MCF 10A (cell line): ENCODE data around the gene SSTR5. TPM values are rescaled to one million over a fixed set of nuclear protein-coding genes. Genes with fewer than 3 reads are reported as not detected.

Experiments
- BruUV-seq: library from RNA; stranded (reverse); fragments of 400-500 nt; replicated peaks from 2 replicates; lab custom pipeline; 2021; lab: Mats Ljungman, UMichigan
- CTCF ChIA-PET: fragments of 300-600 bp; sonication (Branson Sonifier 250); formaldehyde crosslinking; extraction: SDS; loops from one replicate; lab custom pipeline; 2021; ENCODE audit warnings: antibody characterized with exemption, inconsistent platforms; lab: Yijun Ruan, JAX
- POLR2A ChIA-PET: fragments of 300-600, 350-650 bp; sonication (Branson Sonifier 250); formaldehyde crosslinking; extraction: SDS; loops from one replicate; lab custom pipeline; 2020; ENCODE audit warnings: antibody characterized with exemption, inconsistent platforms; lab: Yijun Ruan, JAX
- DNase-seq: peaks from one replicate; pipeline ENCODE4 v3.0.0-alpha.2; 2018; ENCODE audit not compliant: unreplicated experiment
- H3K27ac Mint-ChIP-seq: one replicate; pipeline ENCODE4 v1.8.0; 2022; ENCODE audit warnings: mild to moderate bottlenecking, low read depth, mixed read lengths; ENCODE audit not compliant: unreplicated experiment
- H3K27me3 Mint-ChIP-seq: one replicate; pipeline ENCODE4 v1.8.0; 2022; ENCODE audit warnings: mixed read lengths; ENCODE audit not compliant: insufficient read depth, unreplicated experiment
- H3K36me3 Mint-ChIP-seq: one replicate; pipeline ENCODE4 v1.8.0; 2022; ENCODE audit warnings: mild to moderate bottlenecking, moderate library complexity, mixed read lengths; ENCODE audit not compliant: insufficient read depth, unreplicated experiment
- H3K4me1 Mint-ChIP-seq: one replicate; pipeline ENCODE4 v1.8.0; 2022; ENCODE audit warnings: mixed read lengths; ENCODE audit not compliant: insufficient read depth, unreplicated experiment
- H3K4me3 Mint-ChIP-seq: one replicate; pipeline ENCODE4 v1.8.0; 2022; ENCODE audit warnings: mild to moderate bottlenecking, moderate library complexity, mixed read lengths; ENCODE audit not compliant: unreplicated experiment
- H3K9me3 Mint-ChIP-seq: one replicate; pipeline ENCODE4 v1.8.0; 2022; ENCODE audit warnings: mixed read lengths; ENCODE audit not compliant: unreplicated experiment
- intact Hi-C: fragments of 100-400 bp; cut with micrococcal nuclease; formaldehyde crosslinking; loops from 2 replicates; pipeline ENCODE4 v1.14.1; 2022
- total RNA-seq: library from RNA; stranded (reverse); gene quantifications from 2 replicates; pipeline ENCODE4 v1.2.3, GENCODE V29; 2022
- TF ChIP-seq, protein P1 (sequence below): fragments of 200-600 bp; IDR thresholded peaks from one replicate; pipeline ENCODE4 v1.8.0; 2022; ENCODE audit warnings: antibody characterized with exemption, mild to moderate bottlenecking; ENCODE audit not compliant: unreplicated experiment

SSTR5 gene
- total RNA-seq, 1 experiment from 2014 or later, result not detected

DNA sequence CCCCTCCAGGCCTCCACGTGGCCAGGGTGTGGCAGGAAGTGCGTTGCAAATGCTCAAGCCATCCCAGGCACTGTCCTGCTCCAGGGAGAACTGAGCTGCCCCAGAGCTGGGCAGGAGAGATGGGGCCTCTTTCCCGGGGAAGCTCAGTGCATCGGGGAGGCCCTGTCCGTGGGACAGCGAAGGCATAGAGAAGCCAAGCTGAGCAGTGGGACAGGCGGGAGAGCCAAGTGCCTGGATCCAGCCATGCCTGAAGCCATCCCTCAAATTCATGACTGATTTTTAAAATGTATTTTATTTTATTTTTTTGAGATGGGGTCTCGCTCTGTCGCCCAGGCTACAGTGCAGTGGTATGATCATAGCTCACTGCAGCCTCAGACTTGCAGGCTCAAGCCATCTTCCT is 25.4 kb upstream of the SSTR5 start:
- ChIA-PET POLR2A (no interaction called here), CTCF (no interaction called here)
- Mint-ChIP-seq H3K4me1 (no peaks in the 10 kb centered on the region), H3K27me3 (peaks cover 6% of the 10 kb centered on the region), H3K27ac (no peak overlapping the region), H3K36me3 (no peaks in the 10 kb centered on the region), H3K4me3 (no peak overlapping the region), H3K9me3 (no peaks in the 10 kb centered on the region)
- no TSS peak for BruUV-seq
- intact Hi-C loops, result no loop called here
- TF ChIP-seq, protein P1, sequence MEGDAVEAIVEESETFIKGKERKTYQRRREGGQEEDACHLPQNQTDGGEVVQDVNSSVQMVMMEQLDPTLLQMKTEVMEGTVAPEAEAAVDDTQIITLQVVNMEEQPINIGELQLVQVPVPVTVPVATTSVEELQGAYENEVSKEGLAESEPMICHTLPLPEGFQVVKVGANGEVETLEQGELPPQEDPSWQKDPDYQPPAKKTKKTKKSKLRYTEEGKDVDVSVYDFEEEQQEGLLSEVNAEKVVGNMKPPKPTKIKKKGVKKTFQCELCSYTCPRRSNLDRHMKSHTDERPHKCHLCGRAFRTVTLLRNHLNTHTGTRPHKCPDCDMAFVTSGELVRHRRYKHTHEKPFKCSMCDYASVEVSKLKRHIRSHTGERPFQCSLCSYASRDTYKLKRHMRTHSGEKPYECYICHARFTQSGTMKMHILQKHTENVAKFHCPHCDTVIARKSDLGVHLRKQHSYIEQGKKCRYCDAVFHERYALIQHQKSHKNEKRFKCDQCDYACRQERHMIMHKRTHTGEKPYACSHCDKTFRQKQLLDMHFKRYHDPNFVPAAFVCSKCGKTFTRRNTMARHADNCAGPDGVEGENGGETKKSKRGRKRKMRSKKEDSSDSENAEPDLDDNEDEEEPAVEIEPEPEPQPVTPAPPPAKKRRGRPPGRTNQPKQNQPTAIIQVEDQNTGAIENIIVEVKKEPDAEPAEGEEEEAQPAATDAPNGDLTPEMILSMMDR, result no peak
- no peak for DNase-seq

DNA sequence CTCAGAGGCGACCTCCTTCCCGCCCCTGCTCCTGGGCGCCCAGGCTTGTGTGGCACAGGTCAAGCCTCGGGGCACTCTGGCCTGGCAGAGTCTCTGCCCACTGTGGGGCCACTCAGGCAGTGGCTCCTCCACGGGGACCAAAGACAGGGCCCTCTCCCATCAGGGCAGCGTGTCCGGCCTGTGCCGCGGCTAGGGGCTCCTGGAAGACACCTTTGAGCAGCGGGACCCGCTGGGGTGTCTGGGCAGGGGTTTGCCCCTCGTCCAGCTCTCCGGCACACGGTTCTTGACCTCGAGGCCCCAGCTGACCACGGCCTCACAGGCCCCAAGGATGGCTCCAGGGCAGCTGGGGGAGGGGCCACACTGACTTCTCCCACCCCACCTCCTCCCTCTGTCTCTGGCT is 24.7 kb upstream of the SSTR5 start:
- H3K9me3 Mint-ChIP-seq, result no peaks in the 10 kb centered on the region
- CTCF ChIA-PET, result interaction anchor here (1.0 to 1.4 kb wide), 2 partner anchors 9 to 11 kb away, joined by 3 to 4 read pairs; no protein-coding TSS in a partner anchor
- H3K4me1 Mint-ChIP-seq, result no peaks in the 10 kb centered on the region
- H3K4me3 Mint-ChIP-seq, result no peak overlapping the region
- DNase-seq, result no peak
- no peaks in the 10 kb centered on the region for H3K27me3 Mint-ChIP-seq
- POLR2A ChIA-PET, result no interaction called here
- no peaks in the 10 kb centered on the region for H3K36me3 Mint-ChIP-seq
- intact Hi-C loops, result no loop called here
- TF ChIP-seq, protein P1, result no peak
- no peak overlapping the region for H3K27ac Mint-ChIP-seq
- BruUV-seq, result no TSS peak

DNA sequence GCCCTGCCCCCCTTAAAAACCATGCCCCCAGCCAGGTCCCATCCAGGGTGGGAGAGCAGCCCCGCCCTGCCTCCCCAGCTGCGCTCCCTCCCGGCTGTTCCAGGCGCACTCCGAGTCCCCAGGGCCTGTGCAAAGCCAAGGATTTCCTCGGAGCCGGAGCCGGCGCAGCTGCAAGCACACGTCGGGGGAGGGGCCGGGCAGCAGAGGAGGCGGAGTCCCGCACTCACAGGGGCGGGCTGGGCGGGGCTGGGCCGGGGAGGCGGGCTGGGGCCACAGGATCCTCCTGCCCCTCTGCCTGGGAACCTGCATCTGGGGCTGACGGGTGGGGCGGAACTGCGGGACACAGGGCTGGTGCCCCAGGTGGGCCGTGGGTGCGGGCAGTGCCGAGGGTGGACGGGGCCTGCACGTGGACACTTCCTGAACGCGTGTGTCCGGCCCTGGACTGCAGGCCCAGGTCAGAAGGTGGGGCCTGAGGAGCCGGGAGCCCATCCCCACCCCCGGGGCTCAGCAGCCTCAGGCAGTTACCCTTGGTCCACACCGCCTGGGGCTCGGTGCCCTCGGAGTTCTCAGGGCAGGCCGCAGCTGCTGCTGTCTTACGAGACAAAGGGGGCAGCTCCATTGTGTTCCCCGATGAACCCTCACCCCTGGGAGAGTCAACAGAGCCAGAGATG is 24.0 kb upstream of the SSTR5 start:
- Mint-ChIP-seq H3K27me3 (no peaks in the 10 kb centered on the region), H3K36me3 (no peaks in the 10 kb centered on the region), H3K4me1 (no peaks in the 10 kb centered on the region), H3K27ac (no peak overlapping the region), H3K4me3 (no peak overlapping the region), H3K9me3 (no peaks in the 10 kb centered on the region)
- POLR2A ChIA-PET, result no interaction called here
- CTCF ChIA-PET, result interaction anchor here (0.6 to 1.4 kb wide), 3 partner anchors 9 to 1904 kb away, joined by 3 to 4 read pairs (median 3); no protein-coding TSS in a partner anchor
- no TSS peak for BruUV-seq
- TF ChIP-seq, protein P1, result no peak
- intact Hi-C loops, result no loop called here
- no peak for DNase-seq

DNA sequence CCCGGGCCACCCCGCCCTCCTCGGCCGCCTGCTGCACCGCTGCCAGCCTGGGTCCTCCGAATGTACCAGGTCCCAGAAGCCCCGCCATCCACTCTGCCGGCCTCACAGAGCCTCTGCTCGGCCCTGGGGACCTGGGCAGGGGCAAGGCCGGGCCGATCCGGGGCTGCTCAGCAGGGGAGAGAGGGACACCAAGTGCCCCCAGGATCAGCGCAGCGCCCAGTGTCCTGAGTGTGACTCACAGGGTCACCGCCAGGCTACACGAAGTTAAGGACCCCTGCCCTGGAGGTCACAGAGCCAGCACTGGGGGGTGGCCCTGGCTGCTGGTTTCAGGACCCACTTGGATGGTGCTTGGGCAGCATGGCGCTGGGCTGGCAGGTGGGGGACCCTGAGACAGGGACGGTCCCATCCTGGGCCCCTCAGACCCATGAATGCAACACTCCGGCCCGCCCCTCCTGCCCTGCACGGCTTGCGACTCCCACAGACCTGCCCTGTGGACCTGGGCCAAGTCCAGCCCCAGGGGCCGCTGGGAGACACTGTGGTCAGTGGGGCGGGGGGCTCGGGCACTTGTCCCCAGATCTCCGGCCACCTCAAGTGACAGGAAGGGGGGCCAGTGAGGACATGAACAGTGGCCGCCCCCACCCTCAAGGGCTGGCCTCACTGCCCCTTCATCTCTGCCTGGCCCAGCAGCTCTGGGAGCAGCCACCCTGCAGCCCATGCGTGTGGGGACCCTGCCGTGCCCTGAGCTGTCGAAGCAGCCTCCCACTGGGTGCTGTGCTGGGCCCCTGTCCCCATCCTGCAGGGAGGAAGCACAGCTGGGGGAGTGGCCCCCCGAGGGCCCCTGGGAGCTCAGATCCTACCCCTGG is 23.2 kb upstream of the SSTR5 start:
- CTCF ChIA-PET, result interaction anchor here (0.6 to 0.7 kb wide), 2 partner anchors 214 to 1903 kb away, joined by 3 to 5 read pairs; no protein-coding TSS in a partner anchor
- no TSS peak for BruUV-seq

More for the DNA sequence above, 23.2 kb upstream of the SSTR5 start:
- TF ChIP-seq, protein P1, result no peak
- Mint-ChIP-seq H3K4me1 (no peaks in the 10 kb centered on the region), H3K4me3 (no peak overlapping the region), H3K27ac (no peak overlapping the region), H3K36me3 (no peaks in the 10 kb centered on the region), H3K27me3 (no peaks in the 10 kb centered on the region), H3K9me3 (no peaks in the 10 kb centered on the region)
- DNase-seq, result no peak
- POLR2A ChIA-PET, result interaction anchor here (0.6 kb wide), 1 partner anchor 54 kb away, joined by 3 read pairs; no protein-coding TSS in a partner anchor
- intact Hi-C loops, result no loop called here
